Measurements from ENCODE around the gene INAFM1.

- no peak for TF ChIP-seq POLR2AphosphoS5 (IDR thresholded peaks at IDR 0.05; ENCODE audit: insufficient read depth, low read depth, low read length)
- TF ChIP-seq, protein P1, sequence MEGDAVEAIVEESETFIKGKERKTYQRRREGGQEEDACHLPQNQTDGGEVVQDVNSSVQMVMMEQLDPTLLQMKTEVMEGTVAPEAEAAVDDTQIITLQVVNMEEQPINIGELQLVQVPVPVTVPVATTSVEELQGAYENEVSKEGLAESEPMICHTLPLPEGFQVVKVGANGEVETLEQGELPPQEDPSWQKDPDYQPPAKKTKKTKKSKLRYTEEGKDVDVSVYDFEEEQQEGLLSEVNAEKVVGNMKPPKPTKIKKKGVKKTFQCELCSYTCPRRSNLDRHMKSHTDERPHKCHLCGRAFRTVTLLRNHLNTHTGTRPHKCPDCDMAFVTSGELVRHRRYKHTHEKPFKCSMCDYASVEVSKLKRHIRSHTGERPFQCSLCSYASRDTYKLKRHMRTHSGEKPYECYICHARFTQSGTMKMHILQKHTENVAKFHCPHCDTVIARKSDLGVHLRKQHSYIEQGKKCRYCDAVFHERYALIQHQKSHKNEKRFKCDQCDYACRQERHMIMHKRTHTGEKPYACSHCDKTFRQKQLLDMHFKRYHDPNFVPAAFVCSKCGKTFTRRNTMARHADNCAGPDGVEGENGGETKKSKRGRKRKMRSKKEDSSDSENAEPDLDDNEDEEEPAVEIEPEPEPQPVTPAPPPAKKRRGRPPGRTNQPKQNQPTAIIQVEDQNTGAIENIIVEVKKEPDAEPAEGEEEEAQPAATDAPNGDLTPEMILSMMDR (IDR thresholded peaks at IDR 0.05; ENCODE audit: extremely low read depth in 1 of 2, insufficient read depth in 1 of 2, low read depth in 1 of 2, low read length in 2 of 2) = no peak
- TF ChIP-seq, protein P2, sequence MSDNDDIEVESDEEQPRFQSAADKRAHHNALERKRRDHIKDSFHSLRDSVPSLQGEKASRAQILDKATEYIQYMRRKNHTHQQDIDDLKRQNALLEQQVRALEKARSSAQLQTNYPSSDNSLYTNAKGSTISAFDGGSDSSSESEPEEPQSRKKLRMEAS (IDR thresholded peaks at IDR 0.05; ENCODE audit: insufficient read depth, insufficient read length) = no peak
- no peak for TF ChIP-seq EZH2 (IDR thresholded peaks at IDR 0.05; ENCODE audit: borderline replicate concordance, low read depth, low read length, severe bottlenecking)
- TF ChIP-seq POLR2A (IDR thresholded peaks at IDR 0.05; ENCODE audit: low read depth, low read length) = no peak
Observed at GRCh38 chr19:47228168-47228936, 46.3 kb upstream of the INAFM1 start.

Data from endothelial cell of umbilical vein (primary cell).